SH-SY5Y (cell line): Measurements from ENCODE around the gene ADAMTS14.

Source experiments
- GATA2 ChIP-seq: IDR thresholded peaks from 2 replicates; pipeline ENCODE4 v1.6.1; 2011; ENCODE audit warnings: mild to moderate bottlenecking, low read depth, low read length
- GATA3 ChIP-seq: IDR thresholded peaks from 2 replicates; pipeline ENCODE4 v1.6.1; 2011; ENCODE audit warnings: low read depth, mild to moderate bottlenecking, low read length, moderate library complexity

DNA sequence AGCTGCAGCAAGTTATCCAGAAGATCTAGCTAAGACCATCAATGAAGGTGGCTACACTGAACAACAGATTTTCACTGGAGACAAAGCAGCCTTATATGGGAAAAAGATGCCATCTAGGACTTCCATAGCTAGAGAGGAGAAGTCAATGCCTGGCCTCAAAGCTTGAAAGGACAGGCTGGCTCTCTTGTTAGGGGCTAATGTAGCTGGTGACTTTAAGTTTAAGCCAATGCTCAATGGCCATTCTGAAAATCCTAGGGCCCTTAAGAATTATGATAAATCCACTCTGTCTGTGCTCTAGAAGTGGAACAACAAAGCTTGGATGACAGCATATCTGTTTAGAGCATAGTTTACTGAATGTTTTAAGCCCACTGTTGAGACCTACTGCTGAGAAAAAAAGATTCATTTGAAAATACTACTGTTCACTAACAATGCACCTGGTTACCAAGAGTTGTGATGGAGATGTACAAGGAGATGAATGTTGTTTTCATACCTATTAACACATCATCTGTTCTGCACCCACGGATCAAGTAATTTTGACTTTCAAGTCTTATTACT, 13.6 kb upstream of the ADAMTS14 start:
- TF ChIP-seq GATA2 (no peak), GATA3 (no peak)
